NB4 (cell line): ENCODE results near the gene CBX5.

Source experiments
- POLR2A ChIP-seq: IDR thresholded peaks from 2 replicates; pipeline ENCODE4 v1.6.1; 2011; ENCODE audit warnings: mild to moderate bottlenecking; ENCODE audit not compliant: insufficient read length; ENCODE audit errors: extremely low read depth
- TF ChIP-seq, protein P1 (sequence below): IDR thresholded peaks from one replicate; pipeline ENCODE4 v1.5.1; 2012; ENCODE audit warnings: low read depth, low read length
- TF ChIP-seq, protein P2 (sequence below): IDR thresholded peaks from 2 replicates; pipeline ENCODE4 v1.6.1; 2011; ENCODE audit warnings: low read depth, low read length

DNA sequence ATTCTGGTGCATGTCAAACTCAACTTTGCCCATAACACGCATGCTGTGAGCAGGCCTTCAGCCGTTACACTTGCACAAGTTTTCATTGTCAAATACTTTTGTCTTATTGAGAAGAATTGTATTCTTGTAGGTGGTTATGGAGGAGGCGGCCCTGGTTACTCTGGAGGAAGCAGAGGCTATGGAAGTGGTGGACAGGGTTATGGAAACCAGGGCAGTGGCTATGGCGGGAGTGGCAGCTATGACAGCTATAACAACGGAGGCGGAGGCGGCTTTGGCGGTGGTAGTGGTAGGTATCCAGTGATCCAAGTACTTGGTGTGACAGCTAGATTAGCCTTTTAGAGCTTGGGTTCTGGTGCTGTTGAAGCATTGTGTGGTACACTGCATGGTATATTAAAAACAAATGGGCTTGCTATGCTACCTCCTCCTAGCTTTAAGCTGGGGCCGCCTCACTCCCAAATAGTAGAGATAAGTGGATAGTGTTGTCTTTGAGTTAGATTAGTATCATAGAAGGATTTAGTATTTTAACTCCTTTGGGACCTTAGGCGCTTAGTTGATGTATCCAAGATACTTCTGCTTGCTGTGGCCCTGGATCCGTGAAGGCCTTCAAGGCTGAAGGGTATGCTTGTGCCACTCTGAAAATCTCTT, 3.1 kb upstream of the CBX5 start:
- TF ChIP-seq, protein P1, sequence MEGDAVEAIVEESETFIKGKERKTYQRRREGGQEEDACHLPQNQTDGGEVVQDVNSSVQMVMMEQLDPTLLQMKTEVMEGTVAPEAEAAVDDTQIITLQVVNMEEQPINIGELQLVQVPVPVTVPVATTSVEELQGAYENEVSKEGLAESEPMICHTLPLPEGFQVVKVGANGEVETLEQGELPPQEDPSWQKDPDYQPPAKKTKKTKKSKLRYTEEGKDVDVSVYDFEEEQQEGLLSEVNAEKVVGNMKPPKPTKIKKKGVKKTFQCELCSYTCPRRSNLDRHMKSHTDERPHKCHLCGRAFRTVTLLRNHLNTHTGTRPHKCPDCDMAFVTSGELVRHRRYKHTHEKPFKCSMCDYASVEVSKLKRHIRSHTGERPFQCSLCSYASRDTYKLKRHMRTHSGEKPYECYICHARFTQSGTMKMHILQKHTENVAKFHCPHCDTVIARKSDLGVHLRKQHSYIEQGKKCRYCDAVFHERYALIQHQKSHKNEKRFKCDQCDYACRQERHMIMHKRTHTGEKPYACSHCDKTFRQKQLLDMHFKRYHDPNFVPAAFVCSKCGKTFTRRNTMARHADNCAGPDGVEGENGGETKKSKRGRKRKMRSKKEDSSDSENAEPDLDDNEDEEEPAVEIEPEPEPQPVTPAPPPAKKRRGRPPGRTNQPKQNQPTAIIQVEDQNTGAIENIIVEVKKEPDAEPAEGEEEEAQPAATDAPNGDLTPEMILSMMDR, result no peak
- TF ChIP-seq, protein P2, sequence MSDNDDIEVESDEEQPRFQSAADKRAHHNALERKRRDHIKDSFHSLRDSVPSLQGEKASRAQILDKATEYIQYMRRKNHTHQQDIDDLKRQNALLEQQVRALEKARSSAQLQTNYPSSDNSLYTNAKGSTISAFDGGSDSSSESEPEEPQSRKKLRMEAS, result no peak
- no peak for TF ChIP-seq POLR2A
